SK-N-SH treated with all-trans-retinoic acid at 6 μM for 48 hours (cell line): ENCODE measurements around the gene CNGA3.

Source experiments
- ATAC-seq: fragments of 200-7000 bp; cut with Tn5 transposase; 3 replicates; pipeline ENCODE4 v1.9.1; 2020; ENCODE audit warnings: mild to moderate bottlenecking, moderate library complexity
- ARNTL ChIP-seq: fragments of 450-650 bp; formaldehyde crosslinking; IDR thresholded peaks from 2 replicates; pipeline ENCODE4 v1.5.0; 2020; ENCODE audit warnings: low read depth, mild to moderate bottlenecking, moderate library complexity, borderline replicate concordance
- BACH2 ChIP-seq: fragments of 250-450 bp; sonication (Bioruptor Pico); IDR thresholded peaks from 2 replicates; pipeline ENCODE4 v1.9.0; 2021; ENCODE audit warnings: mild to moderate bottlenecking, borderline replicate concordance
- CSDC2 ChIP-seq: fragments of 250-450 bp; sonication (Bioruptor Pico); IDR thresholded peaks from 2 replicates; pipeline ENCODE4 v1.5.0; 2020; ENCODE audit warnings: mild to moderate bottlenecking, moderate library complexity
- ESRRG ChIP-seq: fragments of 250-450 bp; sonication (Bioruptor Pico); IDR thresholded peaks from 2 replicates; pipeline ENCODE4 v1.6.1; 2021; ENCODE audit warnings: mild to moderate bottlenecking
- GLIS3 ChIP-seq: fragments of 250-450 bp; sonication (Bioruptor Pico); IDR thresholded peaks from 2 replicates; pipeline ENCODE4 v1.5.0; 2020; ENCODE audit warnings: mild to moderate bottlenecking, moderate library complexity
- ISL1 ChIP-seq: fragments of 250-450 bp; sonication (Bioruptor Pico); IDR thresholded peaks from 2 replicates; pipeline ENCODE4 v2.1.2; 2022; ENCODE audit warnings: mild to moderate bottlenecking, moderate library complexity
- OSR1 ChIP-seq: fragments of 250-450 bp; sonication (Bioruptor Pico); IDR thresholded peaks from 2 replicates; pipeline ENCODE4 v1.8.0; 2022; ENCODE audit warnings: moderate library complexity, mild to moderate bottlenecking, inconsistent platforms
- POU6F1 ChIP-seq: fragments of 250-450 bp; sonication (Bioruptor Pico); IDR thresholded peaks from 2 replicates; pipeline ENCODE4 v1.8.0; 2021; ENCODE audit warnings: low read depth, mild to moderate bottlenecking, moderate library complexity, borderline replicate concordance
- PPARA ChIP-seq: fragments of 250-450 bp; sonication (Bioruptor Pico); IDR thresholded peaks from 2 replicates; pipeline ENCODE4 v1.5.0; 2020; ENCODE audit warnings: mild to moderate bottlenecking, borderline replicate concordance
- SNAI2 ChIP-seq: fragments of 250-450 bp; sonication (Bioruptor Pico); IDR thresholded peaks from 2 replicates; pipeline ENCODE4 v1.5.0; 2020; ENCODE audit warnings: mild to moderate bottlenecking, moderate library complexity
- TCF4 ChIP-seq: fragments of 250-450 bp; sonication (Bioruptor Pico); IDR thresholded peaks from 2 replicates; pipeline ENCODE4 v1.8.0; 2021; ENCODE audit warnings: mild to moderate bottlenecking, moderate library complexity, borderline replicate concordance
- TOX ChIP-seq: fragments of 250-450 bp; sonication (Bioruptor Pico); IDR thresholded peaks from 2 replicates; pipeline ENCODE4 v1.8.0; 2021; ENCODE audit warnings: mild to moderate bottlenecking, moderate library complexity, borderline replicate concordance
- TSHZ2 ChIP-seq: fragments of 250-450 bp; sonication (Bioruptor Pico); IDR thresholded peaks from 2 replicates; pipeline ENCODE4 v1.5.0; 2020; ENCODE audit warnings: mild to moderate bottlenecking, moderate library complexity
- ZC3H10 ChIP-seq: fragments of 250-450 bp; sonication (Bioruptor Pico); IDR thresholded peaks from 2 replicates; pipeline ENCODE4 v1.5.1; 2021; ENCODE audit warnings: mild to moderate bottlenecking, moderate library complexity
- ZFP3 ChIP-seq: fragments of 250-450 bp; sonication (Bioruptor Pico); IDR thresholded peaks from 2 replicates; pipeline ENCODE4 v1.5.0; 2020; ENCODE audit warnings: mild to moderate bottlenecking, moderate library complexity
- ZFP30 ChIP-seq: fragments of 450-650 bp; formaldehyde crosslinking; IDR thresholded peaks from 2 replicates; pipeline ENCODE4 v1.5.0; 2022; ENCODE audit warnings: mild to moderate bottlenecking, moderate library complexity
- ZNF565 ChIP-seq: fragments of 450-650 bp; formaldehyde crosslinking; conservative IDR thresholded peaks from 2 replicates; pipeline ENCODE4 v1.5.0; 2020; ENCODE audit warnings: low read depth, mild to moderate bottlenecking, moderate library complexity
- ZNF70 ChIP-seq: fragments of 450-650 bp; formaldehyde crosslinking; IDR thresholded peaks from 2 replicates; pipeline ENCODE4 v1.5.0; 2020; ENCODE audit warnings: mild to moderate bottlenecking, moderate library complexity
- ZNF8 ChIP-seq: fragments of 450-650 bp; formaldehyde crosslinking; IDR thresholded peaks from 2 replicates; pipeline ENCODE4 v1.5.0; 2020; ENCODE audit warnings: mild to moderate bottlenecking, moderate library complexity
- TF ChIP-seq, protein P1 (sequence below): fragments of 250-450 bp; sonication (Bioruptor Pico); IDR thresholded peaks from 2 replicates; pipeline ENCODE4 v1.5.1; 2021; ENCODE audit warnings: mild to moderate bottlenecking, moderate library complexity
- TF ChIP-seq, protein P2 (sequence below): fragments of 250-450 bp; sonication (Bioruptor Pico); IDR thresholded peaks from 2 replicates; pipeline ENCODE4 v1.8.0; 2020; ENCODE audit warnings: mild to moderate bottlenecking, moderate library complexity, borderline replicate concordance

Gene CNGA3

GRCh38 chr2:98419544-98419943, 73.3 kb downstream of the CNGA3 start (continued):
- TF ChIP-seq TSHZ2 (no peak), TOX (CRISPR knock-in tag) (no peak), TCF4 (no peak), ARNTL (CRISPR knock-in tag) (no peak), BACH2 (CRISPR knock-in tag) (no peak)

- no peak for ATAC-seq
- TF ChIP-seq, protein P1, sequence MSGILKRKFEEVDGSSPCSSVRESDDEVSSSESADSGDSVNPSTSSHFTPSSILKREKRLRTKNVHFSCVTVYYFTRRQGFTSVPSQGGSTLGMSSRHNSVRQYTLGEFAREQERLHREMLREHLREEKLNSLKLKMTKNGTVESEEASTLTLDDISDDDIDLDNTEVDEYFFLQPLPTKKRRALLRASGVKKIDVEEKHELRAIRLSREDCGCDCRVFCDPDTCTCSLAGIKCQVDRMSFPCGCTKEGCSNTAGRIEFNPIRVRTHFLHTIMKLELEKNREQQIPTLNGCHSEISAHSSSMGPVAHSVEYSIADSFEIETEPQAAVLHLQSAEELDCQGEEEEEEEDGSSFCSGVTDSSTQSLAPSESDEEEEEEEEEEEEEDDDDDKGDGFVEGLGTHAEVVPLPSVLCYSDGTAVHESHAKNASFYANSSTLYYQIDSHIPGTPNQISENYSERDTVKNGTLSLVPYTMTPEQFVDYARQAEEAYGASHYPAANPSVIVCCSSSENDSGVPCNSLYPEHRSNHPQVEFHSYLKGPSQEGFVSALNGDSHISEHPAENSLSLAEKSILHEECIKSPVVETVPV (CRISPR knock-in tag), result no peak
- TF ChIP-seq, protein P2, sequence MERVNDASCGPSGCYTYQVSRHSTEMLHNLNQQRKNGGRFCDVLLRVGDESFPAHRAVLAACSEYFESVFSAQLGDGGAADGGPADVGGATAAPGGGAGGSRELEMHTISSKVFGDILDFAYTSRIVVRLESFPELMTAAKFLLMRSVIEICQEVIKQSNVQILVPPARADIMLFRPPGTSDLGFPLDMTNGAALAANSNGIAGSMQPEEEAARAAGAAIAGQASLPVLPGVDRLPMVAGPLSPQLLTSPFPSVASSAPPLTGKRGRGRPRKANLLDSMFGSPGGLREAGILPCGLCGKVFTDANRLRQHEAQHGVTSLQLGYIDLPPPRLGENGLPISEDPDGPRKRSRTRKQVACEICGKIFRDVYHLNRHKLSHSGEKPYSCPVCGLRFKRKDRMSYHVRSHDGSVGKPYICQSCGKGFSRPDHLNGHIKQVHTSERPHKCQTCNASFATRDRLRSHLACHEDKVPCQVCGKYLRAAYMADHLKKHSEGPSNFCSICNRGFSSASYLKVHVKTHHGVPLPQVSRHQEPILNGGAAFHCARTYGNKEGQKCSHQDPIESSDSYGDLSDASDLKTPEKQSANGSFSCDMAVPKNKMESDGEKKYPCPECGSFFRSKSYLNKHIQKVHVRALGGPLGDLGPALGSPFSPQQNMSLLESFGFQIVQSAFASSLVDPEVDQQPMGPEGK, result no peak
- TF ChIP-seq ZNF70 (CRISPR knock-in tag) (no peak), OSR1 (CRISPR knock-in tag) (no peak), ZC3H10 (CRISPR knock-in tag) (no peak), ESRRG (CRISPR knock-in tag) (no peak), POU6F1 (CRISPR knock-in tag) (no peak), GLIS3 (CRISPR knock-in tag) (no peak), ZFP30 (CRISPR knock-in tag) (no peak), ZFP3 (CRISPR knock-in tag) (no peak), BACH2 (CRISPR knock-in tag) (no peak), PPARA (CRISPR knock-in tag) (no peak), ARNTL (CRISPR knock-in tag) (no peak), ISL1 (CRISPR knock-in tag) (no peak), TCF4 (no peak), ZNF565 (CRISPR knock-in tag) (no peak)
These were observed 73.9 kb downstream of the CNGA3 start for GRCh38 chr2:98419977-98420725.

DNA sequence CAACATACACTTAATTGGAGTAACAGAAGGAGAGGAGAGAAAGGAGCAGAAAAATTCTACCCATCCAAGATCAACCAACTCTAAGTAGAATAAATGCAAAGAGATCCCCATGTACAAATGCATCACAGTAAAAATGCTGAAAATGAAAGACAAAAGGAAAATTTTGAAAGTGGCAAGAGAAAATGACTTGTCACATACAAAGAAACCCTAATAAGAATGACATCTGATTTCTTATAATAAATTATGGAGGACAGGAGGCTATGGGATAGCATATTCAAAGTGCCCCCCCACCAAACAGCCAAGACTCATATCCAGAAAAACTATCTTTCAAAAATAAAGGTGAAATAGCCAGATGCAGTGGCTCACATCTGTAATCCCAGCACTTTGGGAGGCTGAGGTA, 76.2 kb downstream of the CNGA3 start:
- no peak for ATAC-seq

More for the DNA sequence above, 76.2 kb downstream of the CNGA3 start:
- TF ChIP-seq ISL1 (CRISPR knock-in tag) (no peak), BACH2 (CRISPR knock-in tag) (no peak), ZNF8 (CRISPR knock-in tag) (no peak), CSDC2 (CRISPR knock-in tag) (no peak), ZFP30 (CRISPR knock-in tag) (no peak), SNAI2 (CRISPR knock-in tag) (no peak), ZC3H10 (CRISPR knock-in tag) (no peak)
- TF ChIP-seq, protein P2, result no peak
- TF ChIP-seq, protein P1 (CRISPR knock-in tag), result no peak
